ENCODE measurements around the gene NKPD1. TPM values are rescaled to one million over a fixed set of nuclear protein-coding genes. Genes with fewer than 3 reads are reported as not detected.

The NKPD1 gene
- total and polyA plus RNA-seq, 3 donors from 2014 or later = 1.0 to 4.2 (median 1.3) TPM

DNA sequence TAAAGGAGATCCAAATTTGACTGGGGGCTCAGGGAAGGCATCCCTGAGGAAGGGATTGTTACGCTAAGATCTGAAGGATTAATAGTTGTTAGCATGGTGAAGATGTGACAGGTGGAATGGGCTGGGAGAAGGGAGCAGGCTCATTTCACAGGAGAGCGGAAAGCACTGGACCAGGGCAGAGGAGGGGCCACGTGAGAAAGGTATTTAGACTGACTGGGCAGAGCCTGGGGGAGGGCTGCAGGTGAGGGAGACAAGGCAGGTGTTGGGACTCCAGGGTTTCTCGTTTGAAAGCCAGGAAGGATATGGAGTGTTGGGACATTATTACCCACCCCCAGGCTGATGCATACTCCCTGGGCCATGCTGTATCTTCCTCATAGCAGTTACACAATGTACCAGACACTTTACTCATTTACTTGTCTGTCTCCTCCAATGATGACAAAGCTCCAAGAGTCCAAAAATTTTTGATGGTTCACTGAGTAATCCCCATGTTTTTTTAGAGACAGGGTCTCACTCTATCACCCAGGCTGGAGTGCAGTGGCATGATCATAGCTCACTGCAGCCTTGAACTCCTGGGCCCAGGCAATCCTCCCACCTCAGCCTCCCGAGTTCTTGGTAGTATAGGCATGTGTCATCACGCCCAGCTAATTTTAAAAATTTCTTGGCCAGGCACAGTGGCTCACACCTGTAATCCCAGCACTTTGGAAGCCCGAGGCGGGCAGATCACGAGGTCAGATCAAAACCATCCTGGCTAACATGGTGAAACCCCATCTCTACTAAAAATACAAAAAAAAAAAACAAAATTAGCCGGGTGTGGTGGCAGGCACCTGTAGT, 14.9 kb upstream of the NKPD1 start:
- 82 to 84% methylated on average over 10 of the region's 10 CpGs for WGBS, 2 donors
- no peak for DNase-seq
- intact Hi-C loops (cut with DNase I; ENCODE audit: low total_unique reads) = no loop called here
- Histone ChIP-seq H3K4me3 (no peak overlapping the region), H3K36me3 (ENCODE audit: low read depth, missing control alignments) (no peaks in the 10 kb centered on the region), H3K9me3 (no peaks in the 10 kb centered on the region), H3K4me1 (peaks cover 17% of the 10 kb centered on the region), H3K27me3 (no peaks in the 10 kb centered on the region), H3K27ac (no peak overlapping the region)
- TF ChIP-seq, protein P1, sequence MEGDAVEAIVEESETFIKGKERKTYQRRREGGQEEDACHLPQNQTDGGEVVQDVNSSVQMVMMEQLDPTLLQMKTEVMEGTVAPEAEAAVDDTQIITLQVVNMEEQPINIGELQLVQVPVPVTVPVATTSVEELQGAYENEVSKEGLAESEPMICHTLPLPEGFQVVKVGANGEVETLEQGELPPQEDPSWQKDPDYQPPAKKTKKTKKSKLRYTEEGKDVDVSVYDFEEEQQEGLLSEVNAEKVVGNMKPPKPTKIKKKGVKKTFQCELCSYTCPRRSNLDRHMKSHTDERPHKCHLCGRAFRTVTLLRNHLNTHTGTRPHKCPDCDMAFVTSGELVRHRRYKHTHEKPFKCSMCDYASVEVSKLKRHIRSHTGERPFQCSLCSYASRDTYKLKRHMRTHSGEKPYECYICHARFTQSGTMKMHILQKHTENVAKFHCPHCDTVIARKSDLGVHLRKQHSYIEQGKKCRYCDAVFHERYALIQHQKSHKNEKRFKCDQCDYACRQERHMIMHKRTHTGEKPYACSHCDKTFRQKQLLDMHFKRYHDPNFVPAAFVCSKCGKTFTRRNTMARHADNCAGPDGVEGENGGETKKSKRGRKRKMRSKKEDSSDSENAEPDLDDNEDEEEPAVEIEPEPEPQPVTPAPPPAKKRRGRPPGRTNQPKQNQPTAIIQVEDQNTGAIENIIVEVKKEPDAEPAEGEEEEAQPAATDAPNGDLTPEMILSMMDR (IDR thresholded peaks at IDR 0.05) = no peak
- TF ChIP-seq POLR2A (IDR thresholded peaks at IDR 0.05) = no peak

DNA sequence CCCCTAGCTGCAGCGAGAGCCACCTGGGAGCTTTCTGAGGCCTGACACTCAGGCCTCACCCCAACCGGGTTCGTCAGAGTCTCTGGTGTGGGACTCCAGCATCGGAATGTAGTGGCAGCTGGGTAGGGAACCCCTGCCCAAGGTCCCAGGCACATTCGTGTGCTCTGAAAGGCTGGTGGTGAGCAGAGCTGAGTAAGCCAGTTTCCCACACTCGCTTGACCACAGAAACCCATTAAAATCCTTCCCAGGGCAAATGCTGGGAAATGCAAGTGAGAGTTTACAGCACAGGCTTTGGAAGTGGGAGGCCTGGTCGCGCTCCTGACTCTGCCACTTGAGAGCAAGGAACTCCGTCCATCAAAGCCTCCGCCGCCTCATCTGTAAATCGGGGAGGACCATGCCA, 13.0 kb upstream of the NKPD1 start:
- WGBS, 2 donors = 87 to 89% methylated on average over 9 to 12 of the region's 12 CpGs
- Histone ChIP-seq H3K36me3 (ENCODE audit: low read depth, missing control alignments) (no peaks in the 10 kb centered on the region), H3K9me3 (no peaks in the 10 kb centered on the region), H3K27ac (no peak overlapping the region), H3K4me3 (no peak overlapping the region), H3K4me1 (peaks cover 7% of the 10 kb centered on the region), H3K27me3 (no peaks in the 10 kb centered on the region)
- intact Hi-C loops (cut with DNase I; ENCODE audit: low total_unique reads) = no loop called here
- TF ChIP-seq POLR2A (IDR thresholded peaks at IDR 0.05) = no peak
- TF ChIP-seq, protein P1 (IDR thresholded peaks at IDR 0.05) = no peak
- DNase-seq = no peak

DNA sequence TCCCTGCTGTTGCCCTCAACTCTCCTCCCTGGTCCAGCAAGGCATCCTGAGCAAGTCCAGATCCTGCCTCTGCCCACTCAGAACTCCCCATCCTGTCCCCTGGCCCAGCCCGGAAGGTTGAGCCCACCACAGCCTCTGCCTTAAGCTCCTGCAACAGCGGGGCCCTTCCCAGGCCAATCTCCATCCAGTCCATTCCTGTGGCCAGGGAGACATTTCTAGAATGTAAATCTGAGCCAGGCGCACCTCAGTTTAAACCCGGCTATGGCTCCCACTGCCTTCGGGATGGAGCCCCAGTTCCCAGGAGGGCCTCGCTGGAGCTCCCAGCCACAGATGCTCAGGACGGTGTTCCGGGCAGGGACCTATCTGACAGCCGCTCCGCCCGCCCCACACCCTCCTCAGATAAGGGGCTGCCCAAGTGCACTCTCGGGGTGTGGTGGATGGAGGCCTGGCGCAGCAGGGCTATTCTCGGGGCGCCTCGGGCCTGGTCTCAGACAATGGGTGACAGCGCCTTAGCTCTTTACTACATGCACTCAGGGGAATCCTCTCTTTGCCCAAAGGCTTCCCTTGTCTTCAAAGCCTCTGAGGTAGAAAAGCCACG, 11.9 kb upstream of the NKPD1 start:
- peaks cover 7% of the 10 kb centered on the region for H3K4me1 ChIP-seq

DNA sequence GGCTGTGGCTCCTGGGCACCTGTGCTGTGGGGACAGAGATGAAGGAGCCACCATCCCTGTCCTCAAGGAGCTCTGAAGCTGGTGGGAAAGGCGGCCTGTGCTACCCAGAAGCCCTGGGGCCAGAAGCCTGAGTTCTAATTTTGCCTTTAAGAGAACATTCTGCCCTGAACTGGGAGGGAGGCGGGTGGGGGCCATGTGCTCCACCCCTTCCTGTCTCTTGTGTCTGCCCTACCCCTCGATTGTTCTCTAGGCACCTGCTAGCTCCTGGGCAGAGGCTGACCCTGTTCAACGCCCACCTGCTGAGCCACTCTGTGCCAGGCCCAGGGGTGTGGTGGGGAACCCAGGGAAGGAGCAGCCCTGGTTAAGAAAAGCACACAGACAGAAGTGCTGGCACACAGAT, 11.4 kb upstream of the NKPD1 start:
- Histone ChIP-seq H3K4me1 (peaks cover 2% of the 10 kb centered on the region), H3K4me3 (no peak overlapping the region), H3K36me3 (ENCODE audit: low read depth, missing control alignments) (no peaks in the 10 kb centered on the region), H3K9me3 (no peaks in the 10 kb centered on the region), H3K27me3 (no peaks in the 10 kb centered on the region), H3K27ac (no peak overlapping the region)
- DNase-seq = no peak
- TF ChIP-seq, protein P1 (IDR thresholded peaks at IDR 0.05) = no peak
- no peak for TF ChIP-seq POLR2A (IDR thresholded peaks at IDR 0.05)
- intact Hi-C loops (cut with DNase I; ENCODE audit: low total_unique reads) = no loop called here
- 75 to 80% methylated on average over 1 to 4 of the region's 4 CpGs for WGBS, 2 donors

More for the DNA sequence above, 11.9 kb upstream of the NKPD1 start:
- no peak for DNase-seq
- no peaks in the 10 kb centered on the region for H3K27me3 ChIP-seq
- no peaks in the 10 kb centered on the region for H3K36me3 ChIP-seq (ENCODE audit: low read depth, missing control alignments)
- no peaks in the 10 kb centered on the region for H3K9me3 ChIP-seq
- no peak overlapping the region for H3K4me3 ChIP-seq
- intact Hi-C loops (cut with DNase I; ENCODE audit: low total_unique reads) = no loop called here
- TF ChIP-seq, protein P1 (IDR thresholded peaks at IDR 0.05) = no peak
- no peak for TF ChIP-seq POLR2A (IDR thresholded peaks at IDR 0.05)
- WGBS, 2 donors = 93 to 98% methylated on average over 7 to 18 of the region's 18 CpGs
- H3K27ac ChIP-seq = no peak overlapping the region
